GM21528 (cell line): ENCODE measurements around the gene ZNF665.
"Not testable (repeated sequence)": the region's sequence is repeated elsewhere in the genome, so short reads cannot be mapped to it uniquely, and the experiment has no call there.

Source experiments
- ATAC-seq: cut with Tn5 transposase; IDR thresholded peaks from one replicate; pipeline ENCODE4 v1.9.1; 2021; ENCODE audit warnings: mild to moderate bottlenecking, moderate library complexity; ENCODE audit not compliant: unreplicated experiment, low FRiP score

Gene ZNF665

GRCh38 chr19:53192771-53193534 lies at the start of gene ZNF665:
ZNF665 (minus strand) TSS chr19:53193358; CDS start chr19:53182898, 10,460 bp downstream.
- ATAC-seq = no peak

GRCh38 chr19:53237114-53237777 lies 44.1 kb upstream of the ZNF665 start:
- ATAC-seq = no peak

GRCh38 chr19:53224606-53225005 lies 31.4 kb upstream of the ZNF665 start:
- no peak for ATAC-seq

- ATAC-seq = not testable (repeated sequence)
Measured at GRCh38 chr19:53222716-53223115, 29.6 kb upstream of the ZNF665 start.

- ATAC-seq = no peak
Measured at GRCh38 chr19:53212703-53213320, 19.7 kb upstream of the ZNF665 start.

- not testable (repeated sequence) for ATAC-seq
Measured at GRCh38 chr19:53211554-53211953, 18.4 kb upstream of the ZNF665 start.

- no peak for ATAC-seq
Measured at GRCh38 chr19:53196777-53197396, 3.7 kb upstream of the ZNF665 start.

GRCh38 chr19:53195265-53195903 lies 2.2 kb upstream of the ZNF665 start:
- ATAC-seq = no peak

GRCh38 chr19:53193535-53194222 lies 521 bp upstream of the ZNF665 start:
- ATAC-seq = no peak

- no peak for ATAC-seq
Measured at GRCh38 chr19:53190253-53190652, 2.9 kb downstream of the ZNF665 start.

GRCh38 chr19:53189691-53190198 lies 3.4 kb downstream of the ZNF665 start:
- ATAC-seq = not testable (repeated sequence)

- not testable (repeated sequence) for ATAC-seq
Measured at GRCh38 chr19:53185155-53185882, 7.8 kb downstream of the ZNF665 start.

GRCh38 chr19:53183146-53183764 lies 9.9 kb downstream of the ZNF665 start:
- ATAC-seq = no peak

GRCh38 chr19:53182202-53182601 lies 11.0 kb downstream of the ZNF665 start:
- ATAC-seq = no peak

- no peak for ATAC-seq
Measured at GRCh38 chr19:53177986-53178385, 15.2 kb downstream of the ZNF665 start.

GRCh38 chr19:53172889-53173288 lies 20.3 kb downstream of the ZNF665 start:
- no peak for ATAC-seq

GRCh38 chr19:53165691-53166091 lies 27.5 kb downstream of the ZNF665 start:
- ATAC-seq = no peak

GRCh38 chr19:53161123-53161522 lies 32.0 kb downstream of the ZNF665 start:
- ATAC-seq = no peak

GRCh38 chr19:53160350-53160749 lies 32.8 kb downstream of the ZNF665 start:
- ATAC-seq = no peak
